OCI-LY1 (cell line): ENCODE measurements around the gene KRT77.

Experiments used
- H2AFZ ChIP-seq: fragments of 200-600 bp; sonication (generic), shearing (Covaris generic); 2 replicates; pipeline ENCODE4 v1.6.0; 2014; ENCODE audit warnings: antibody characterized with exemption, mild to moderate bottlenecking, low read length
- H3F3A ChIP-seq: fragments of 200-600 bp; sonication (generic), shearing (Covaris generic); 2 replicates; pipeline ENCODE4 v1.6.0; 2014; ENCODE audit warnings: mild to moderate bottlenecking, antibody characterized with exemption, low read length, moderate library complexity; ENCODE audit not compliant: insufficient read depth
- H3K27ac ChIP-seq: fragments of 200-600 bp; sonication (generic); 2 replicates; pipeline ENCODE4 v1.5.1; 2014; ENCODE audit warnings: low read length, mixed run types, mild to moderate bottlenecking, low read depth; ENCODE audit not compliant: poor library complexity, severe bottlenecking
- H3K27me3 ChIP-seq: fragments of 200-600 bp; sonication (generic); 2 replicates; pipeline ENCODE4 v1.6.0; 2014; ENCODE audit warnings: antibody characterized with exemption, mild to moderate bottlenecking, low read length, moderate library complexity; ENCODE audit not compliant: insufficient read depth
- H3K36me3 ChIP-seq: fragments of 200-600 bp; sonication (generic); 2 replicates; pipeline ENCODE4 v1.6.1; 2014; ENCODE audit warnings: mild to moderate bottlenecking, antibody characterized with exemption, low read length, moderate library complexity, mixed read lengths; ENCODE audit not compliant: insufficient read depth
- H3K4me1 ChIP-seq: fragments of 200-600 bp; sonication (generic); 2 replicates; pipeline ENCODE4 v1.5.1; 2014; ENCODE audit warnings: mild to moderate bottlenecking, low read length, moderate library complexity; ENCODE audit not compliant: insufficient read depth, severe bottlenecking
- H3K4me2 ChIP-seq: fragments of 200-600 bp; sonication (generic), shearing (Covaris generic); 2 replicates; pipeline ENCODE4 v1.6.1; 2014; ENCODE audit warnings: low read length
- H3K4me3 ChIP-seq: fragments of 200-600 bp; sonication (generic); 2 replicates; pipeline ENCODE4 v1.5.1; 2014; ENCODE audit warnings: low read length, low read depth, mild to moderate bottlenecking, mixed read lengths; ENCODE audit not compliant: poor library complexity, severe bottlenecking
- H3K79me2 ChIP-seq: fragments of 200-600 bp; shearing (Covaris generic); 2 replicates; pipeline ENCODE4 v1.6.1; 2016; ENCODE audit warnings: mixed run types, low read length, mixed read lengths; ENCODE audit not compliant: insufficient read depth
- H3K9ac ChIP-seq: fragments of 200-600 bp; sonication (generic), shearing (Covaris generic); 2 replicates; pipeline ENCODE4 v1.6.1; 2014; ENCODE audit warnings: mild to moderate bottlenecking, low read length, mixed read lengths
- H3K9me2 ChIP-seq: fragments of 200-600 bp; sonication (generic), shearing (Covaris generic); 2 replicates; pipeline ENCODE4 v1.6.1; 2014; ENCODE audit warnings: low read depth, mild to moderate bottlenecking, low read length, mixed read lengths
- H3K9me3 ChIP-seq: fragments of 200-600 bp; shearing (Covaris generic); 2 replicates; pipeline ENCODE4 v1.6.1; 2014; ENCODE audit warnings: low read length, mixed read lengths
- H4K20me1 ChIP-seq: fragments of 200-600 bp; sonication (generic), shearing (Covaris generic); 2 replicates; pipeline ENCODE4 v1.6.0; 2016; ENCODE audit warnings: mild to moderate bottlenecking, low read length; ENCODE audit not compliant: insufficient read depth
- CTCF ChIP-seq: fragments of 200-600 bp; sonication (generic), shearing (Covaris generic); IDR thresholded peaks from 2 replicates; pipeline ENCODE4 v1.5.1; 2017; ENCODE audit warnings: mild to moderate bottlenecking, antibody characterized with exemption, low read length, moderate library complexity, mixed read lengths
- EZH2 ChIP-seq: fragments of 200-600 bp; sonication (generic), shearing (Covaris generic); IDR thresholded peaks from 2 replicates; pipeline ENCODE4 v1.8.0; 2017; ENCODE audit warnings: borderline replicate concordance, mixed run types, mild to moderate bottlenecking, antibody characterized with exemption, low read length, moderate library complexity, mixed read lengths

KRT77 gene

GRCh38 chr12:52659951-52660350 is 43.4 kb downstream of the KRT77 start:
- Histone ChIP-seq H3F3A (no peaks in the 10 kb centered on the region), H4K20me1 (no peaks in the 10 kb centered on the region), H3K9me2 (no peaks in the 10 kb centered on the region), H3K9me3 (no peaks in the 10 kb centered on the region), H3K4me3 (no peak overlapping the region), H3K27me3 (0 out of 2 replicates have a peak, but pooled peaks cover 3% of the 10 kb centered on the region), H3K79me2 (no peaks in the 10 kb centered on the region), H3K27ac (no peak overlapping the region), H3K9ac (no peak overlapping the region), H3K4me1 (no peaks in the 10 kb centered on the region), H3K36me3 (no peaks in the 10 kb centered on the region), H2AFZ (no peak overlapping the region), H3K4me2 (no peak overlapping the region)
- TF ChIP-seq CTCF: no peak
- TF ChIP-seq EZH2: no peak

- H3K36me3 ChIP-seq: no peaks in the 10 kb centered on the region
- TF ChIP-seq CTCF: no peak
- TF ChIP-seq EZH2: no peak
- H3K9me3 ChIP-seq: no peaks in the 10 kb centered on the region
- no peak overlapping the region for H3K9ac ChIP-seq
- H3K27me3 ChIP-seq: 0 out of 2 replicates have a peak, but pooled peaks cover 3% of the 10 kb centered on the region
- no peaks in the 10 kb centered on the region for H3K9me2 ChIP-seq
- no peak overlapping the region for H3K4me2 ChIP-seq
- H3K4me3 ChIP-seq: no peak overlapping the region
- no peaks in the 10 kb centered on the region for H3F3A ChIP-seq
- no peaks in the 10 kb centered on the region for H4K20me1 ChIP-seq
- no peaks in the 10 kb centered on the region for H3K79me2 ChIP-seq
- no peak overlapping the region for H2AFZ ChIP-seq
- no peaks in the 10 kb centered on the region for H3K4me1 ChIP-seq
- H3K27ac ChIP-seq: no peak overlapping the region
These were observed 43.9 kb downstream of the KRT77 start for GRCh38 chr12:52659395-52659794.

- Histone ChIP-seq H3K27ac (no peak overlapping the region), H3K79me2 (no peaks in the 10 kb centered on the region), H3K4me3 (no peak overlapping the region), H3K27me3 (0 out of 2 replicates have a peak, but pooled peaks cover 3% of the 10 kb centered on the region), H2AFZ (no peak overlapping the region), H4K20me1 (no peaks in the 10 kb centered on the region), H3F3A (no peaks in the 10 kb centered on the region), H3K4me2 (no peak overlapping the region), H3K9me2 (no peaks in the 10 kb centered on the region), H3K9me3 (no peaks in the 10 kb centered on the region), H3K4me1 (no peaks in the 10 kb centered on the region), H3K36me3 (no peaks in the 10 kb centered on the region), H3K9ac (no peak overlapping the region)
- TF ChIP-seq CTCF (no peak), EZH2 (no peak)
These were observed 45.1 kb downstream of the KRT77 start for GRCh38 chr12:52658196-52658595.
